GM12878 (cell line): Measurements from ENCODE around the gene NEK7. TPM values are rescaled to one million over a fixed set of nuclear protein-coding genes. Genes with fewer than 3 reads are reported as not detected.

ENCODE experiments used
- ATAC-seq: fragments of 200-7000 bp; cut with Tn5 transposase; 3 replicates; pipeline ENCODE4 v1.9.1; 2020; ENCODE audit warnings: mild to moderate bottlenecking, moderate library complexity
- BruUV-seq: library from RNA; stranded (reverse); fragments of 400-500 nt; replicated peaks from 2 replicates; lab custom pipeline; 2021; lab: Mats Ljungman, UMichigan
- CTCF ChIA-PET: fragments of 300-600 bp; sonication (Branson Sonifier 250); formaldehyde crosslinking; extraction: SDS; loops from one replicate; lab custom pipeline; 2021; ENCODE audit warnings: inconsistent platforms; lab: Yijun Ruan, JAX
- POLR2A ChIA-PET: fragments of 350-600 bp; formaldehyde crosslinking; extraction: SDS; loops from one replicate; lab custom pipeline; 2021; ENCODE audit warnings: inconsistent platforms; lab: Charles Lee
- RAD21 ChIA-PET: fragments of 300-600 bp; sonication (Branson Sonifier 250); formaldehyde crosslinking; loops from one replicate; lab custom pipeline; 2023; ENCODE audit warnings: antibody characterized with exemption; ENCODE audit not compliant: unreplicated experiment; lab: Charles Lee
- SMC1A ChIA-PET: fragments of 300-600 bp; sonication (Branson Sonifier 250); formaldehyde crosslinking; loops from one replicate; lab custom pipeline; 2023; ENCODE audit not compliant: unreplicated experiment, uncharacterized antibody; lab: Charles Lee
- DNase-seq: peaks from one replicate; pipeline ENCODE4 v3.0.0-alpha.2; 2011; ENCODE audit warnings: low read depth, low spot score
- FAIRE-seq: peaks from 3 replicates; lab custom pipeline; 2011; peaks lifted over from hg19 to GRCh38; lab: Jason Lieb, UNC
- H2AFZ ChIP-seq: 2 replicates; pipeline ENCODE4 v1.6.0; 2011; ENCODE audit warnings: low read depth, low read length, control low read depth; ENCODE audit not compliant: control insufficient read depth
- H3K27ac ChIP-seq: 2 replicates; pipeline ENCODE4 v1.5.1; 2011; ENCODE audit warnings: control low read depth; ENCODE audit not compliant: control insufficient read depth, insufficient read depth
- H3K27me3 ChIP-seq, 2 experiments: replicated peaks in 1 of 2; 2 replicates each; pipeline versions ENCODE4 v1.6.0 to v1.6.1; 2011; ENCODE audit warnings: low read length in 1 of 2; ENCODE audit not compliant: control insufficient read depth in 2 of 2, insufficient read depth in 2 of 2
- H3K36me3 ChIP-seq, 2 experiments: 2 replicates each; pipeline ENCODE4 v1.5.1; 2011; ENCODE audit warnings: low read length in 1 of 2; ENCODE audit not compliant: control insufficient read depth in 2 of 2, insufficient read depth in 2 of 2
- H3K4me1 ChIP-seq: 2 replicates; pipeline ENCODE4 v1.6.1; 2011; ENCODE audit warnings: mild to moderate bottlenecking, low read length, moderate library complexity, mixed read lengths; ENCODE audit not compliant: control insufficient read depth, insufficient read depth
- H3K4me2 ChIP-seq: 2 replicates; pipeline ENCODE4 v1.6.0; 2011; ENCODE audit warnings: control low read depth; ENCODE audit not compliant: control insufficient read depth, insufficient read depth
- H3K4me3 ChIP-seq: fragments of 200-600 bp; sonication (generic); 2 replicates; pipeline ENCODE4 v1.5.1; 2016
- H3K79me2 ChIP-seq: 2 replicates; pipeline ENCODE4 v1.6.0; 2011; ENCODE audit warnings: low read length; ENCODE audit not compliant: control insufficient read depth, insufficient read depth
- H3K9ac ChIP-seq: 2 replicates; pipeline ENCODE4 v1.8.0; 2011; ENCODE audit warnings: low read length, control low read depth, mixed read lengths; ENCODE audit not compliant: control insufficient read depth, insufficient read depth
- H3K9me3 ChIP-seq: replicated peaks from 3 replicates; pipeline ENCODE4 v1.5.1; 2011; ENCODE audit warnings: mild to moderate bottlenecking, low read length; ENCODE audit not compliant: control insufficient read depth, insufficient read depth
- H4K20me1 ChIP-seq: 2 replicates; pipeline ENCODE4 v1.6.0; 2011; ENCODE audit not compliant: control insufficient read depth, insufficient read depth
- BMI1 ChIP-seq: fragments of 450-650 bp; IDR thresholded peaks from 2 replicates; pipeline ENCODE4 v1.6.1; 2016; ENCODE audit warnings: mild to moderate bottlenecking, moderate library complexity, borderline replicate concordance
- CREM ChIP-seq: IDR thresholded peaks from 2 replicates; pipeline ENCODE4 v1.6.1; 2014; ENCODE audit warnings: antibody characterized with exemption, low read depth
- HCFC1 ChIP-seq: fragments of 150-350 bp; IDR thresholded peaks from 2 replicates; pipeline ENCODE4 v1.6.1; 2014; ENCODE audit warnings: low read length
- JUND ChIP-seq: IDR thresholded peaks from 2 replicates; pipeline ENCODE4 v1.6.1; 2012; ENCODE audit warnings: low read depth, mild to moderate bottlenecking, low read length, improper control_type of control experiment, moderate library complexity
- MTA3 ChIP-seq: IDR thresholded peaks from 2 replicates; pipeline ENCODE4 v1.6.1; 2012; ENCODE audit warnings: low read length, inconsistent platforms, borderline replicate concordance
- MXI1 ChIP-seq: fragments of 150-350 bp; IDR thresholded peaks from 2 replicates; pipeline ENCODE4 v1.6.1; 2011; ENCODE audit warnings: low read depth, mild to moderate bottlenecking, inconsistent platforms, low read length, improper control_type of control experiment
- SMARCA5 ChIP-seq: fragments of 450-650 bp; IDR thresholded peaks from 2 replicates; pipeline ENCODE4 v1.6.1; 2017; ENCODE audit warnings: mild to moderate bottlenecking
- STAT1 ChIP-seq: fragments of 450-650 bp; conservative IDR thresholded peaks from 2 replicates; pipeline ENCODE4 v1.6.1; 2014; ENCODE audit warnings: antibody characterized with exemption, mild to moderate bottlenecking
- SUPT20H ChIP-seq: IDR thresholded peaks from 2 replicates; pipeline ENCODE4 v1.6.1; 2011; ENCODE audit warnings: low read depth, mild to moderate bottlenecking, low read length, moderate library complexity, borderline replicate concordance; ENCODE audit not compliant: control insufficient read depth
- TAF1 ChIP-seq: IDR thresholded peaks from 2 replicates; pipeline ENCODE4 v1.6.1; 2011; ENCODE audit warnings: mild to moderate bottlenecking, low read depth, low read length, borderline replicate concordance
- ZNF384 ChIP-seq: IDR thresholded peaks from 2 replicates; pipeline ENCODE4 v1.6.1; 2012; ENCODE audit warnings: low read depth, mild to moderate bottlenecking, low read length, improper control_type of control experiment, borderline replicate concordance
- ZSCAN29 ChIP-seq: fragments of 450-650 bp; IDR thresholded peaks from 2 replicates; pipeline ENCODE4 v1.6.1; 2017; ENCODE audit warnings: mild to moderate bottlenecking, moderate library complexity
- WGBS: methylation state at CpG from one replicate; pipeline ENCODE4 v1.1.6; 2016; ENCODE audit warnings: low lambda C conversion rate; ENCODE audit not compliant: insufficient replicate concordance, insufficient coverage; ENCODE audit errors: missing lambda C conversion rate; 5-methylcytosine and 5-hydroxymethylcytosine counted together
- in situ Hi-C: fragments of 300-500 bp; cut with MboI; formaldehyde crosslinking; loops from 9 replicates; pipeline ENCODE4 v1.14.3; 2018; ENCODE audit warnings: mixed read lengths
- intact Hi-C: fragments of 100-400 bp; cut with micrococcal nuclease; formaldehyde crosslinking; loops from one replicate; pipeline ENCODE4 v1.14.2; 2022; ENCODE audit not compliant: unreplicated experiment
- polyA plus RNA-seq, 11 experiments: library from polyadenylated mRNA; depleted of rRNA in 4 of 11; unstranded in 6 of 11; stranded (reverse) in 5 of 11; fragments of >200 nt; fragmentation: Nextera tagmentation in 4 of 11; fragmentation: Illumina TruSeq in 1 of 11; extraction: Ambion mirVana in 4 of 11; extraction: Trizol in 1 of 11; gene quantifications; 1 replicate in 1 of 11; 2 replicates in 10 of 11; pipeline versions ENCODE4 v1.2.1 to v1.2.3, GENCODE V29; 2011 to 2016; ENCODE audit warnings: inconsistent platforms in 2 of 11, missing spikeins in 2 of 11, low read depth in 1 of 11
- total RNA-seq, 4 experiments: library from RNA; depleted of rRNA in 3 of 4; stranded (reverse); fragments of >200 nt in 3 of 4; fragmentation: Illumina TruSeq in 1 of 4; extraction: Trizol in 1 of 4; gene quantifications; 2 replicates each; pipeline versions ENCODE4 v1.2.1 to v1.2.3, GENCODE V29; 2013 to 2021
- TF ChIP-seq, protein P1 (sequence below): fragments of 150-350 bp; IDR thresholded peaks from 2 replicates; pipeline ENCODE4 v1.6.1; 2016; ENCODE audit warnings: low read depth, low read length
- TF ChIP-seq, protein P2 (sequence below): IDR thresholded peaks from 2 replicates; pipeline ENCODE4 v1.6.1; 2011; ENCODE audit warnings: mild to moderate bottlenecking, low read depth, low read length, moderate library complexity; ENCODE audit not compliant: insufficient replicate concordance
- TF ChIP-seq, protein P3 (sequence below), 3 experiments: IDR thresholded peaks in 2 of 3; conservative IDR thresholded peaks in 1 of 3; 2 replicates each; pipeline ENCODE4 v1.5.1; 2011; ENCODE audit warnings: low read depth in 3 of 3, low read length in 3 of 3, mild to moderate bottlenecking in 3 of 3, control low read depth in 2 of 3, moderate library complexity in 2 of 3, inconsistent platforms in 1 of 3, mixed read lengths in 1 of 3; ENCODE audit not compliant: control insufficient read depth in 2 of 3, insufficient read depth in 1 of 3; ENCODE audit errors: extremely low read depth in 1 of 3

NEK7 gene
- total and polyA plus RNA-seq, 10 of the 15 experiments (the other 5 are each of a cell fraction or from before 2014, with no cell fraction given), result 9.4 to 77.7 (median 24.0) TPM

DNA sequence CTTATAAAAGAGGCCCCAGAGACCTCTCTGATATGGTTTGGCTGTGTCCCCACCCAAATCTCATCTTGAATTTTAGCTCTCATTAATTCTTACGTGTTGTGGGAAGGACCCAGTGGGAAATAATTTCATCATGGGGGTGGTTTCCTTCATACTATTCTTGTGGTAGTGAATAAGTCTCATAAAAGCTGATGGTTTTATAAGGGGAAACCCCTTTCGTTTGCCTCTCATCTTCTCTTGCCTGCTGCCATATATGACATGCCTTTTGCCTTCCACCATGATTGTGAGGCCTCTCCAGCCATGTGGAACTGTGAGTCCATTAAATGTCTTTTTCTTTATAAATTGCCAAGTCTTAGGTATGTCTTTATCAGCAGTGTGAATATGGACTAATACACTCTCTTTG is 22.5 kb upstream of the NEK7 start:
- no peaks in the 10 kb centered on the region for H3K79me2 ChIP-seq
- ATAC-seq (no peak), FAIRE-seq (no peak), DNase-seq (no peak)
- SMC1A ChIA-PET, result interaction anchor here (0.6 kb wide), 1 partner anchor 16 kb away, joined by 3 read pairs; no protein-coding TSS in a partner anchor
- RAD21 ChIA-PET, result no interaction called here
- no peak overlapping the region for H3K4me2 ChIP-seq
- no peaks in the 10 kb centered on the region for H3K27me3 ChIP-seq
- POLR2A ChIA-PET, result no interaction called here
- in situ Hi-C loops, result no loop called here
- TF ChIP-seq JUND (no peak), MXI1 (no peak), STAT1 (no peak), ZSCAN29 (no peak), BMI1 (no peak), SMARCA5 (no peak), ZNF384 (no peak), SUPT20H (no peak), CREM (no peak), TAF1 (no peak), HCFC1 (no peak), MTA3 (no peak)
- TF ChIP-seq, protein P1, sequence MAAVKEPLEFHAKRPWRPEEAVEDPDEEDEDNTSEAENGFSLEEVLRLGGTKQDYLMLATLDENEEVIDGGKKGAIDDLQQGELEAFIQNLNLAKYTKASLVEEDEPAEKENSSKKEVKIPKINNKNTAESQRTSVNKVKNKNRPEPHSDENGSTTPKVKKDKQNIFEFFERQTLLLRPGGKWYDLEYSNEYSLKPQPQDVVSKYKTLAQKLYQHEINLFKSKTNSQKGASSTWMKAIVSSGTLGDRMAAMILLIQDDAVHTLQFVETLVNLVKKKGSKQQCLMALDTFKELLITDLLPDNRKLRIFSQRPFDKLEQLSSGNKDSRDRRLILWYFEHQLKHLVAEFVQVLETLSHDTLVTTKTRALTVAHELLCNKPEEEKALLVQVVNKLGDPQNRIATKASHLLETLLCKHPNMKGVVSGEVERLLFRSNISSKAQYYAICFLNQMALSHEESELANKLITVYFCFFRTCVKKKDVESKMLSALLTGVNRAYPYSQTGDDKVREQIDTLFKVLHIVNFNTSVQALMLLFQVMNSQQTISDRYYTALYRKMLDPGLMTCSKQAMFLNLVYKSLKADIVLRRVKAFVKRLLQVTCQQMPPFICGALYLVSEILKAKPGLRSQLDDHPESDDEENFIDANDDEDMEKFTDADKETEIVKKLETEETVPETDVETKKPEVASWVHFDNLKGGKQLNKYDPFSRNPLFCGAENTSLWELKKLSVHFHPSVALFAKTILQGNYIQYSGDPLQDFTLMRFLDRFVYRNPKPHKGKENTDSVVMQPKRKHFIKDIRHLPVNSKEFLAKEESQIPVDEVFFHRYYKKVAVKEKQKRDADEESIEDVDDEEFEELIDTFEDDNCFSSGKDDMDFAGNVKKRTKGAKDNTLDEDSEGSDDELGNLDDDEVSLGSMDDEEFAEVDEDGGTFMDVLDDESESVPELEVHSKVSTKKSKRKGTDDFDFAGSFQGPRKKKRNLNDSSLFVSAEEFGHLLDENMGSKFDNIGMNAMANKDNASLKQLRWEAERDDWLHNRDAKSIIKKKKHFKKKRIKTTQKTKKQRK, result no peak
- TF ChIP-seq, protein P2, sequence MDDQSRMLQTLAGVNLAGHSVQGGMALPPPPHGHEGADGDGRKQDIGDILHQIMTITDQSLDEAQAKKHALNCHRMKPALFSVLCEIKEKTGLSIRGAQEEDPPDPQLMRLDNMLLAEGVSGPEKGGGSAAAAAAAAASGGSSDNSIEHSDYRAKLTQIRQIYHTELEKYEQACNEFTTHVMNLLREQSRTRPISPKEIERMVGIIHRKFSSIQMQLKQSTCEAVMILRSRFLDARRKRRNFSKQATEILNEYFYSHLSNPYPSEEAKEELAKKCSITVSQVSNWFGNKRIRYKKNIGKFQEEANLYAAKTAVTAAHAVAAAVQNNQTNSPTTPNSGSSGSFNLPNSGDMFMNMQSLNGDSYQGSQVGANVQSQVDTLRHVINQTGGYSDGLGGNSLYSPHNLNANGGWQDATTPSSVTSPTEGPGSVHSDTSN, result no peak
- TF ChIP-seq, protein P3, sequence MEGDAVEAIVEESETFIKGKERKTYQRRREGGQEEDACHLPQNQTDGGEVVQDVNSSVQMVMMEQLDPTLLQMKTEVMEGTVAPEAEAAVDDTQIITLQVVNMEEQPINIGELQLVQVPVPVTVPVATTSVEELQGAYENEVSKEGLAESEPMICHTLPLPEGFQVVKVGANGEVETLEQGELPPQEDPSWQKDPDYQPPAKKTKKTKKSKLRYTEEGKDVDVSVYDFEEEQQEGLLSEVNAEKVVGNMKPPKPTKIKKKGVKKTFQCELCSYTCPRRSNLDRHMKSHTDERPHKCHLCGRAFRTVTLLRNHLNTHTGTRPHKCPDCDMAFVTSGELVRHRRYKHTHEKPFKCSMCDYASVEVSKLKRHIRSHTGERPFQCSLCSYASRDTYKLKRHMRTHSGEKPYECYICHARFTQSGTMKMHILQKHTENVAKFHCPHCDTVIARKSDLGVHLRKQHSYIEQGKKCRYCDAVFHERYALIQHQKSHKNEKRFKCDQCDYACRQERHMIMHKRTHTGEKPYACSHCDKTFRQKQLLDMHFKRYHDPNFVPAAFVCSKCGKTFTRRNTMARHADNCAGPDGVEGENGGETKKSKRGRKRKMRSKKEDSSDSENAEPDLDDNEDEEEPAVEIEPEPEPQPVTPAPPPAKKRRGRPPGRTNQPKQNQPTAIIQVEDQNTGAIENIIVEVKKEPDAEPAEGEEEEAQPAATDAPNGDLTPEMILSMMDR (IDR thresholded peaks at IDR 0.05 in 2 of 3, conservative IDR thresholded peaks at IDR 0.05 in 1 of 3; ENCODE audit: control insufficient read depth in 2 of 3, extremely low read depth in 1 of 3, insufficient read depth in 1 of 3, low read depth in 3 of 3, low read length in 3 of 3), result no peak
- no peak overlapping the region for H2AFZ ChIP-seq
- no peak overlapping the region for H3K4me3 ChIP-seq
- H3K4me1 ChIP-seq, result no peaks in the 10 kb centered on the region; the same call in 1 of the 2 replicates
- intact Hi-C loops, result no loop called here
- no peak overlapping the region for H3K9ac ChIP-seq
- BruUV-seq, result no TSS peak
- H3K36me3 ChIP-seq, result no peaks in the 10 kb centered on the region
- no peaks in the 10 kb centered on the region; the same call in 2 of the 3 replicates for H3K9me3 ChIP-seq
- WGBS, result 23% methylated on average over 2 of the region's 2 CpGs
- H4K20me1 ChIP-seq, result no peaks in the 10 kb centered on the region
- H3K27ac ChIP-seq, result no peak overlapping the region
- CTCF ChIA-PET, result no interaction called here
